GM18909 (cell line): ENCODE results near the gene APOB.

Source experiments
- ATAC-seq: cut with Tn5 transposase; IDR thresholded peaks from one replicate; pipeline ENCODE4 v1.9.1; 2021; ENCODE audit warnings: mild to moderate bottlenecking; ENCODE audit not compliant: unreplicated experiment, poor library complexity

APOB gene

GRCh38 chr2:21047141-21048009 lies 3.5 kb upstream of the APOB start:
- ATAC-seq = no peak

- ATAC-seq = no peak
These were observed 2.6 kb upstream of the APOB start for GRCh38 chr2:21046506-21046905.

DNA sequence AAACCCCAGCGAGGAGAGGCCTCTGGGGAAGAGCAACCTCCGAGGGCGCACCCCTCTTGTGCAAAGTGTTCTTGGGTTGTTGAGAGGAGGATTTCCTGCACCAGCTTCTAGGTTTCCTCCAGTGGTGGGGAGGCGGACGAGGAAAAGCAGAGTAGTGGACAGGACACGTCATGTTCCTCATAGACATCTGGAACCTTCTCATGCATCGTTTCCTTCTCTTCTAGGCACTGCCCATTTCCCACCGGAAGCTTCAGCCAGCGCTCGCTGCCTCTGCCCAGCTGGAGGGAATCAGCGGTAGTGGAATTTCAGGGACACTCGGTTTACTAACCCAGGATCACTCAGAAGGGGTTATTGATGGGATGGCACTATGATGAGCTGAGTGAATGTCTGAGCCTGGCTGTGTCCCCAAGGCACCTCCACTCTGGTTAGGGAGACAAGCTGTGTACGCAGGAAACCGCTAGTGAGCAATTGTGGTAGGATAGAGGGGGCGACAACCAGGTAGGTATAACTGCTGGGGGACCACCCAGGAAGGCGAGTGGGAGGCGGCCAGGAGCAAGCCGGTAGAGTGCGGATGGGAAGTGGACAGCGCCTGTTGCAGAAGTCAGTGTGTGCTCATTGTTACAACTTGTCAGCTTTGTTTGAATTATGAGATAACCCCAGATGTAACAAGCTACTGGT lies 960 bp upstream of the APOB start:
- no peak for ATAC-seq

GRCh38 chr2:21042958-21043743 lies 722 bp downstream of the APOB start:
- peak; percentile 82 for ATAC-seq

- no peak for ATAC-seq
These were observed 1.2 kb downstream of the APOB start for GRCh38 chr2:21042708-21042957.

- ATAC-seq = no peak
These were observed 1.7 kb downstream of the APOB start for GRCh38 chr2:21041943-21042707.

- ATAC-seq = no peak
These were observed 2.4 kb downstream of the APOB start for GRCh38 chr2:21041462-21041861.

DNA sequence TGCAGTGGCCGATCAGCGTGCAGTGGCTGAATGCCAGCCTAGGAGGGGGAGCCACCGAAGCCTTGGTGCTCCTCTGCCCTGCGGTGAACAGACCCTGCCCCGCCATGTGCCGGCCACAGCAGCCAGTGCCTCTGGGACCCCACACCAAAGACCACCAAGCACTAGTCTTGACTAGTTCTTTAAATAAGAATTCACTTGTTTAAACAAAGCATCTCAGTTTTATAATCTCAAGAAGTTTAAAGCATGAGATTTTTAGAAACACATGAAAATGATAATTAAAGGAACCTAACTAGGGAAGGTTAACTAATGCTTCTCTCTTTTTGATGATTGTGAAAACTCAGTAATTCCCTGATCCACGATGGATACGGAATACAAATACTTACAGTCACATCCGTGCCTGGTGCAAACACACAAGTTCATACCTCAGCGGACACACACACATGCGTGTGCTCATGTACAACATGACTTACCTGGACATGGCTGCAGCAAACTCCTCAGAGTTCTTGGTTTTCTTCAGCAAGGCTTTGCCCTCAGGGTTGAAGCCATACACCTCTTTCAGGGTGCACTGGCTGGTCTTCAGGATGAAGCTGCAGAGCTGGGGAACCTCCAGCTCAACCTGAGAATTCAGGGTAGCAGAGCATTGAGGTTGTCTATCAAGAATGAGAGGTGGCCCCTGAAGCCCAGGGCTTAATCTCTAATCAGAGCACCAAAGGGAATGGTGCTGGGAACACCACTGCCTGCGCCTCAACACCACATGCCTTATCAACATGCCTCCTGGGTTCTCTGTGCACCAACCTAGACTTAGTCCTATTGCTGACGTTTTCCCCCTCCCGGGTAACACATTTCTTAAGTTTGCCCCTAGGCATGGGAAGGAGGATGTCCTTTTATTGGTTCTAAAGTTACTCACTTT lies 3.1 kb downstream of the APOB start:
- no peak for ATAC-seq

GRCh38 chr2:21039979-21040467 lies 3.9 kb downstream of the APOB start:
- ATAC-seq = no peak

DNA sequence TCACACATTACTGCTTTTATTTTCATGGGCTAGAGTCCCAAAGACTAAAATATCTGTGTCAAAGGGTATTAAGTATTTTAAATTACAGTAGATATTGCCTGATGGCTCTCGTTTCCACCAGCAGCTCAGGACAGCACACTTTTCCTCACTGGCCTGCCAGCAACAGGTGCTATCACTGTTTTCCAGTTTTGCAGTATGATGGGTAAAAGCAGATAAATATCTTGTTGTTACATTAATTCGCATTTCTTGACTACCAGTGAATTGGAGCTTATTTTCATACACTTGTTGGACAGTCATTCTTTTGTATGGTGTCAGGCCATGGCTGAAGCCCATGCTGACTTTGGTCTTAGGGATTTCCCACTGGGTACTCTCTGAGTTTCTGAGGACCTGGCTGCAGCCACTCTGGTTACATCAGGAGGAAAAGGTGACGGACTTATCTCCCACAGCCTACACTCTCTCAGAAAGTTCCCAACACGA lies 4.8 kb downstream of the APOB start:
- no peak for ATAC-seq

- ATAC-seq = no peak
These were observed 5.3 kb downstream of the APOB start for GRCh38 chr2:21038403-21039073.

DNA sequence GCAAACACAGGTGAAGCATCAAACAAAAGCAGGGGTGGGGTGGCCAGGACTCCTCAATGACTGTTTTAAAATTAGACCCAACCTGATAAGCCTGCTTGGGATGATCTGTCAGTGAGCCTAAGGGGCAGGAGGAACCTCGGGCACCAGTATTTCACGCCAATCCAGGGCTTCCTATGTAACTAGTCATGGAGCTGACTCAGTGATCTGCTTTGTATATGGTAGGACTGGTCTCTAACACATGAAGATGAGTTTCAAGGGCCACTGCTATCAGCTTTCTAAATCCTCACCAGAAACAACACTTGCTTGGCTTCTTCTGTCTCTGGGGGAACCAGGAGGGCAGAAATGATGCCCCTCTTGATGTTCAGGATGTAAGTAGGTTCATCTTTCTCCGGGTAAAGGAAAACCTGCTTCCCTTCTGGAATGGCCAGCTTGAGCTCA lies 6.2 kb downstream of the APOB start:
- ATAC-seq = no peak

DNA sequence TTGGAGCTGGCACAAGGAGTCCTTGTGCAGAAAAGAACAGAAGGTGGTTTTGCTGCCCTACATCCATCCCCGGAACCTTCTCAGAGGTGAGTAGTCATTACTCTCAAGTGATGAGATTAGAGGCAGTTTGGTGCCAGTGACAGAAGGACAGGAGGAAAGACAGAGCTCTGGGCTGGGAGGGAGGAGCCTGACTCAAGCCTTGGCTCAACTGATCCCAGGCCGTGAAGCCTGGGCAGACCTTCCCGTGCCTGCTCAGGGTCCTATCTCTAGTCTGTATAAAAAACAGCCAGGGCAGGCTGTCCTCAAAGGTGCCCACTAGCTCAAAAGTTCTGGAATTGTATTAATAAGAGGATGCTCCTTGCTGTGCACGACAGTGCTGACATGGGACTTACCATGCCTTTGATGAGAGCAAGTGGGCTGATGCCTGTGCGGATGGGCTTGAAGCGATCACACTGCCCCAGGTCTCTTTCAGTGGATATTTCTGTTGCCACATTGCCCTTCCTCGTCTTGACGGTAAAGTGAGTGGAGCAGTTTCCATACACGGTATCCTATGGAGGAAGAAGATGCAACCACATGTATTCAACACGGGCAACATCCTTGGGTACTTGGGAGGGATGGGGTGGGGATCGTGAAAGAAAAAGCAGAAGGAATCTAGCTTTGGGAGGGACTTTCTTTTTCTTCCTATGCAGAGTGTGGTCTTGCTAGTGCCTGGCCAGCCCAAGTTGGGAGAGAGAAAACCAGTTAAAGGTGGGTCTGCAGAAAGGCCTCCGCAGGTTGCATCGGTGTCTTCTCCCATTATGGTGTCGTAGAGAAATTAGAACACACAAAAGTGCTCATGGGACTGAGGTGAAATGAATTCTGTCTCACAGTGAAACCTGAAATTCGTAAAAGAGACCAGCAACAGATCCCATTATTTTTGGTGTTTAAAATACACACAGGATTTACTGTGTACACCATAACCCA lies 6.9 kb downstream of the APOB start:
- no peak for ATAC-seq

GRCh38 chr2:21035974-21036707 lies 7.7 kb downstream of the APOB start:
- ATAC-seq = no peak

GRCh38 chr2:21035282-21035973 lies 8.4 kb downstream of the APOB start:
- no peak for ATAC-seq

- ATAC-seq = no peak
These were observed 8.9 kb downstream of the APOB start for GRCh38 chr2:21034972-21035279.
